NCI-H526 (cell line): ENCODE results near the gene PUS1.
A peak's percentile ranks its signal among the peaks of the same experiment; 100 is the strongest.

ENCODE experiments used
- DNase-seq, 2 experiments: peaks; one replicate each; lab custom pipeline; 2025; lab: John Stamatoyannopoulos, UW

The PUS1 gene

GRCh38 chr12:131916306-131917138 lies 12.6 kb upstream of the PUS1 start:
- DNase-seq: no peak

GRCh38 chr12:131917139-131917710 lies 11.9 kb upstream of the PUS1 start:
- no peak for DNase-seq

GRCh38 chr12:131917711-131918306 lies 11.3 kb upstream of the PUS1 start:
- DNase-seq: no peak

GRCh38 chr12:131918311-131919050 lies 10.6 kb upstream of the PUS1 start:
- no peak for DNase-seq

- no peak for DNase-seq
Measured at GRCh38 chr12:131919051-131919347, 10.1 kb upstream of the PUS1 start.

GRCh38 chr12:131919366-131920156 lies 9.5 kb upstream of the PUS1 start:
- no peak for DNase-seq

- DNase-seq: no peak
Measured at GRCh38 chr12:131920157-131920508, 8.9 kb upstream of the PUS1 start.

GRCh38 chr12:131920902-131921840 lies 7.9 kb upstream of the PUS1 start:
- no peak for DNase-seq

- DNase-seq: peak in 1 of 2 experiments; percentile 25
Measured at GRCh38 chr12:131921866-131922769, 7.0 kb upstream of the PUS1 start.

GRCh38 chr12:131922772-131923171 lies 6.3 kb upstream of the PUS1 start:
- DNase-seq: no peak

- DNase-seq: peak; percentile 45 to 85
Measured at GRCh38 chr12:131923260-131923659, 5.8 kb upstream of the PUS1 start.

- DNase-seq: peak in 1 of 2 experiments; percentile 20
Measured at GRCh38 chr12:131927110-131928079, 1.7 kb upstream of the PUS1 start.

GRCh38 chr12:131928080-131928710 lies 881 bp upstream of the PUS1 start:
- DNase-seq: peak in 1 of 2 experiments; percentile 59

GRCh38 chr12:131929581-131930456 lies 743 bp downstream of the PUS1 start:
- DNase-seq: peak; percentile 25 to 53

GRCh38 chr12:131930510-131930909 lies 1.4 kb downstream of the PUS1 start:
- DNase-seq: no peak

GRCh38 chr12:131933387-131933786 lies 4.3 kb downstream of the PUS1 start:
- no peak for DNase-seq

GRCh38 chr12:131934535-131934934 lies 5.5 kb downstream of the PUS1 start:
- no peak for DNase-seq
